OCI-LY3 (cell line): ENCODE data around the gene RTN4RL2.

ENCODE experiments used
- EZH2phosphoT487 ChIP-seq: fragments of 200-600 bp; shearing (Covaris generic); IDR thresholded peaks from 2 replicates; pipeline ENCODE4 v1.6.1; 2018; ENCODE audit warnings: antibody characterized with exemption, mixed run types, low read depth
- TF ChIP-seq, protein P1 (sequence below): fragments of 200-600, 300-600 bp; sonication (generic); IDR thresholded peaks from 2 replicates; pipeline ENCODE4 v1.5.1; 2014; ENCODE audit warnings: antibody characterized with exemption, low read length, low read depth

DNA sequence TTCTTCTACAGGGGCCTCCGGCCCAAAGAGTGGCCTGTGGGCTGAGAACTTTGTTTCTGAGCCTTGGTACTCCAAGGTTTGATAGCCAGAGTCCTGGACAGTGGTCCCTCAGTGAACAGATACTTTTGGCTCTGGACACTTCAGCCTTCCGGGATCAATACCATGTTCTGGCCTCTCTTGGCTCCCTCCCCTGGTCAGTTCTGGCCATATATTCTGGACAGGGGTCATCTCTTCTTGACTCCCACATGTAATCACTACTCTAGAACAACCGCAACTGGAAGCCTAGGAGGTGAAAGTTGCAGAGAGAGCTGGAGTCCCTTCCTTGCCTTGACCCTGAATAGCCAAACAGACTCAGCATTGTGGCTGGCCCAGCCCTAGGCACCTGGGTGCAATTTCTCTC is 2.3 kb downstream of the RTN4RL2 start:
- TF ChIP-seq, protein P1, sequence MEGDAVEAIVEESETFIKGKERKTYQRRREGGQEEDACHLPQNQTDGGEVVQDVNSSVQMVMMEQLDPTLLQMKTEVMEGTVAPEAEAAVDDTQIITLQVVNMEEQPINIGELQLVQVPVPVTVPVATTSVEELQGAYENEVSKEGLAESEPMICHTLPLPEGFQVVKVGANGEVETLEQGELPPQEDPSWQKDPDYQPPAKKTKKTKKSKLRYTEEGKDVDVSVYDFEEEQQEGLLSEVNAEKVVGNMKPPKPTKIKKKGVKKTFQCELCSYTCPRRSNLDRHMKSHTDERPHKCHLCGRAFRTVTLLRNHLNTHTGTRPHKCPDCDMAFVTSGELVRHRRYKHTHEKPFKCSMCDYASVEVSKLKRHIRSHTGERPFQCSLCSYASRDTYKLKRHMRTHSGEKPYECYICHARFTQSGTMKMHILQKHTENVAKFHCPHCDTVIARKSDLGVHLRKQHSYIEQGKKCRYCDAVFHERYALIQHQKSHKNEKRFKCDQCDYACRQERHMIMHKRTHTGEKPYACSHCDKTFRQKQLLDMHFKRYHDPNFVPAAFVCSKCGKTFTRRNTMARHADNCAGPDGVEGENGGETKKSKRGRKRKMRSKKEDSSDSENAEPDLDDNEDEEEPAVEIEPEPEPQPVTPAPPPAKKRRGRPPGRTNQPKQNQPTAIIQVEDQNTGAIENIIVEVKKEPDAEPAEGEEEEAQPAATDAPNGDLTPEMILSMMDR, result no peak
- TF ChIP-seq EZH2phosphoT487, result no peak
